NCI-H526 (cell line): ENCODE measurements around the gene HLA-DRB5.
"Not testable (repeated sequence)": the region's sequence is repeated elsewhere in the genome, so short reads cannot be mapped to it uniquely, and the experiment has no call there.

Source experiments
- DNase-seq, 2 experiments: peaks; one replicate each; lab custom pipeline; 2025; lab: John Stamatoyannopoulos, UW

Gene HLA-DRB5

GRCh38 chr6:32501016-32501415 lies 29.1 kb downstream of the HLA-DRB5 start:
- DNase-seq: no peak

GRCh38 chr6:32492351-32492750 lies 37.7 kb downstream of the HLA-DRB5 start:
- DNase-seq: no peak

GRCh38 chr6:32491700-32492099 lies 38.4 kb downstream of the HLA-DRB5 start:
- DNase-seq: no peak

- DNase-seq: no peak
These were observed 42.0 kb downstream of the HLA-DRB5 start for GRCh38 chr6:32488083-32488482.

- no peak for DNase-seq
These were observed 45.5 kb downstream of the HLA-DRB5 start for GRCh38 chr6:32484614-32484998.

GRCh38 chr6:32483968-32484613 lies 46.0 kb downstream of the HLA-DRB5 start:
- DNase-seq: no peak

GRCh38 chr6:32475392-32476206 lies 54.5 kb downstream of the HLA-DRB5 start:
- DNase-seq: no peak

- DNase-seq: peak in 1 of 2 experiments; percentile 7
These were observed 56.4 kb downstream of the HLA-DRB5 start for GRCh38 chr6:32473376-32474348.

GRCh38 chr6:32472781-32473375 lies 57.2 kb downstream of the HLA-DRB5 start:
- DNase-seq: no peak

GRCh38 chr6:32467743-32468503 lies 62.2 kb downstream of the HLA-DRB5 start:
- DNase-seq: not testable (repeated sequence)
